Peyer's patch (tissue), 4 donors: Measurements from ENCODE around the gene WAC. TPM values are rescaled to one million over a fixed set of nuclear protein-coding genes. Genes with fewer than 3 reads are reported as not detected.
"Not testable (repeated sequence)": the region's sequence is repeated elsewhere in the genome, so short reads cannot be mapped to it uniquely, and the experiment has no call there.

Experiments
- DNase-seq, 3 donors: peaks; one replicate each; pipeline ENCODE4 v3.0.0-alpha.2; 2017 to 2019
- H3K27ac ChIP-seq, 4 donors: fragments of 200-600 bp; sonication (generic); one replicate each; pipeline ENCODE4 v1.5.1; 2016 to 2019
- H3K27me3 ChIP-seq, 2 donors: fragments of 200-600 bp; sonication (generic); one replicate each; pipeline ENCODE4 v1.5.1; 2019
- H3K36me3 ChIP-seq, 3 donors: fragments of 200-600 bp; sonication (generic); one replicate each; pipeline ENCODE4 v1.5.1; 2016 to 2019
- H3K4me1 ChIP-seq, 4 donors: fragments of 200-600 bp; sonication (generic); one replicate each; pipeline ENCODE4 v1.5.1; 2016 to 2019
- H3K4me3 ChIP-seq, 4 donors: fragments of 200-600 bp; sonication (generic); 1 replicate in 3 of 4; 2 replicates in 1 of 4; pipeline ENCODE4 v1.5.1; 2016 to 2019; ENCODE audit warnings: mild to moderate bottlenecking in 1 of 4
- H3K9me3 ChIP-seq, 4 donors: fragments of 200-600 bp; sonication (generic); one replicate each; pipeline ENCODE4 v1.5.1; 2016 to 2019; ENCODE audit warnings: mild to moderate bottlenecking in 1 of 4
- CTCF ChIP-seq, 6 experiments: fragments of 450-650 bp in 4 of 6; fragments of 200-600 bp in 2 of 6; sonication (generic) in 1 of 6; IDR thresholded peaks; one replicate each; pipeline ENCODE4 v1.5.1; 2017 to 2019; ENCODE audit warnings: antibody characterized with exemption in 6 of 6, mild to moderate bottlenecking in 3 of 6, moderate library complexity in 1 of 6
- POLR2A ChIP-seq, 2 donors: fragments of 450-650 bp; IDR thresholded peaks; one replicate each; pipeline ENCODE4 v1.5.1; 2017; ENCODE audit warnings: antibody characterized with exemption in 2 of 2, mild to moderate bottlenecking in 2 of 2, moderate library complexity in 2 of 2
- total RNA-seq, 4 donors: library from RNA; depleted of rRNA; stranded (reverse); fragments of >200 nt; gene quantifications; one replicate each; pipeline ENCODE4 v1.1.0, GENCODE V29; 2016

Gene WAC
- total RNA-seq, 4 donors from 2014 or later: 72.7 to 145 (median 96.4) TPM

- Histone ChIP-seq H3K27me3 (no peaks in the 10 kb centered on the region), H3K4me3 (no peak overlapping the region), H3K4me1 (no peaks in the 10 kb centered on the region), H3K27ac (no peak overlapping the region), H3K9me3 (no peaks in the 10 kb centered on the region), H3K36me3 (no peaks in the 10 kb centered on the region)
- TF ChIP-seq CTCF (IDR thresholded peaks at IDR 0.05) (no peak), POLR2A (IDR thresholded peaks at IDR 0.05) (no peak)
- DNase-seq: no peak
Observed at GRCh38 chr10:28495084-28495483, 37.8 kb upstream of the WAC start.

- Histone ChIP-seq H3K4me3 (no peak overlapping the region), H3K27ac (no peak overlapping the region), H3K27me3 (no peaks in the 10 kb centered on the region), H3K36me3 (no peaks in the 10 kb centered on the region), H3K4me1 (no peaks in the 10 kb centered on the region), H3K9me3 (no peaks in the 10 kb centered on the region)
- TF ChIP-seq POLR2A (IDR thresholded peaks at IDR 0.05): no peak
- no peak for TF ChIP-seq CTCF (IDR thresholded peaks at IDR 0.05)
- DNase-seq: no peak
Observed at GRCh38 chr10:28496017-28496416, 36.9 kb upstream of the WAC start.

GRCh38 chr10:28496481-28496961, 36.4 kb upstream of the WAC start:
- TF ChIP-seq CTCF (IDR thresholded peaks at IDR 0.05) (no peak), POLR2A (IDR thresholded peaks at IDR 0.05) (no peak)
- no peaks in the 10 kb centered on the region for H3K4me1 ChIP-seq
- no peak overlapping the region for H3K4me3 ChIP-seq
- no peaks in the 10 kb centered on the region for H3K36me3 ChIP-seq
- H3K9me3 ChIP-seq: no peaks in the 10 kb centered on the region
- H3K27me3 ChIP-seq: no peaks in the 10 kb centered on the region
- no peak overlapping the region for H3K27ac ChIP-seq
- DNase-seq: no peak

GRCh38 chr10:28497313-28498126, 35.4 kb upstream of the WAC start:
- Histone ChIP-seq H3K4me3 (no peak overlapping the region), H3K4me1 (no peaks in the 10 kb centered on the region), H3K27me3 (no peaks in the 10 kb centered on the region), H3K9me3 (no peaks in the 10 kb centered on the region), H3K27ac (no peak overlapping the region), H3K36me3 (no peaks in the 10 kb centered on the region)
- TF ChIP-seq POLR2A (IDR thresholded peaks at IDR 0.05): no peak
- TF ChIP-seq CTCF (IDR thresholded peaks at IDR 0.05): no peak
- no peak for DNase-seq

- not testable (repeated sequence) for H3K36me3 ChIP-seq, DNase-seq, H3K4me1 ChIP-seq, H3K4me3 ChIP-seq, H3K27ac ChIP-seq, H3K9me3 ChIP-seq, H3K27me3 ChIP-seq
Observed at GRCh38 chr10:28500203-28500602, 32.7 kb upstream of the WAC start.

GRCh38 chr10:28503114-28503513, 29.8 kb upstream of the WAC start:
- peak in 2 of 3 donors; percentile 63 to 66 for DNase-seq
- Histone ChIP-seq H3K9me3 (no peaks in the 10 kb centered on the region), H3K4me1 (no peaks in the 10 kb centered on the region), H3K27ac (no peak overlapping the region), H3K4me3 (no peak overlapping the region), H3K36me3 (no peaks in the 10 kb centered on the region), H3K27me3 (no peaks in the 10 kb centered on the region)
- TF ChIP-seq POLR2A (IDR thresholded peaks at IDR 0.05) (no peak), CTCF (IDR thresholded peaks at IDR 0.05) (peak in 3 of 6 experiments; percentile 39)
